ENCODE data around the gene MTARC2. TPM values are rescaled to one million over a fixed set of nuclear protein-coding genes. Genes with fewer than 3 reads are reported as not detected.

MTARC2 gene
- total and polyA plus RNA-seq, 2 of the 4 experiments (the other 2 are of a cell fraction) = 0.36 to 2.6 TPM

GRCh38 chr1:220717800-220718640, 30.1 kb upstream of the MTARC2 start:
- no TSS peak for BruUV-seq (replicated peaks)
- Histone ChIP-seq H3K27me3 (ENCODE audit: control insufficient read depth, insufficient read depth, low read length) (no peaks in the 10 kb centered on the region; the same call in 1 of the 2 replicates), H2BK20ac (ENCODE audit: low read depth, low read length) (no peak overlapping the region), H3K4me1 (ENCODE audit: control insufficient read depth, insufficient read depth, low read length) (no peaks in the 10 kb centered on the region), H2BK5ac (ENCODE audit: low read depth, low read length, poor library complexity, severe bottlenecking) (no peak overlapping the region), H3K4me2 (ENCODE audit: low read depth, low read length) (no peak overlapping the region), H3K4ac (ENCODE audit: low read depth, low read length) (no peak overlapping the region), H3K79me1 (ENCODE audit: low read depth in 1 of 2, low read length in 2 of 2) (no peaks in the 10 kb centered on the region), H3K9ac (ENCODE audit: low read depth, low read length) (no peak overlapping the region), H4K5ac (ENCODE audit: low read depth, low read length) (no peak overlapping the region), H3K9me1 (ENCODE audit: insufficient read depth, low read length) (no peaks in the 10 kb centered on the region), H2AK9ac (replicated peaks; ENCODE audit: low read depth, low read length, poor library complexity) (no peak overlapping the region), H2AFZ (replicated peaks; ENCODE audit: low read length, poor library complexity) (no peak overlapping the region), H2BK15ac (ENCODE audit: low read depth, low read length) (no peak overlapping the region), H3K4me3 (ENCODE audit: insufficient read depth, low read depth, low read length) (no peak overlapping the region), H3K56ac (ENCODE audit: extremely low read depth, insufficient read depth, low read length) (no peak overlapping the region), H3K27ac (ENCODE audit: insufficient read depth, low read length) (no peak overlapping the region), H4K20me1 (ENCODE audit: insufficient read depth, low read length) (no peaks in the 10 kb centered on the region), H3K18ac (ENCODE audit: low read depth, low read length) (no peak overlapping the region), H3K36me3 (ENCODE audit: control insufficient read depth, insufficient read depth, low read length) (no peaks in the 10 kb centered on the region), H3K9me3 (ENCODE audit: control insufficient read depth, insufficient read depth, low read length) (peaks cover 1% of the 10 kb centered on the region; the same call in 1 of the 2 replicates), H3K23ac (ENCODE audit: low read depth, low read length) (no peak overlapping the region), H2AK5ac (ENCODE audit: low read depth, low read length) (no peak overlapping the region), H4K8ac (ENCODE audit: low read depth in 2 of 2, low read length in 2 of 2) (no peak overlapping the region), H4K91ac (ENCODE audit: insufficient read depth, low read depth, low read length) (no peak overlapping the region), H2BK120ac (ENCODE audit: low read depth, low read length) (no peak overlapping the region), H3K14ac (replicated peaks; ENCODE audit: low read depth, low read length) (no peak overlapping the region)
- CTCF ChIA-PET = interaction anchor here (1.6 kb wide), 1 partner anchor 16 kb away, joined by 8 read pairs; no protein-coding TSS in a partner anchor
- DNase-seq = no peak
- in situ Hi-C loops (cut with MboI; ENCODE audit: low sequenced_read_pairs) (no loop called here), intact Hi-C loops (cut with micrococcal nuclease) (no loop called here), dilution Hi-C loops (cut with HindIII; ENCODE audit: low sequenced_read_pairs, unreplicated experiment) (no loop called here)
- WGBS, 2 experiments (ENCODE audit: extremely low coverage in 2 of 2, insufficient read length in 1 of 2) = 78% methylated on average over 11 of the region's 20 CpGs; no CpG with 5 or more reads in 1 of the 2 experiments
- ATAC-seq (ENCODE audit: low read depth) = no peak
- POLR2A ChIA-PET (ENCODE audit: unreplicated experiment) = no interaction called here
- TF ChIP-seq CEBPB (IDR thresholded peaks at IDR 0.05; ENCODE audit: low read depth, low read length) (no peak), USF2 (IDR thresholded peaks at IDR 0.05; ENCODE audit: low read depth, low read length) (no peak), MAZ (IDR thresholded peaks at IDR 0.05; ENCODE audit: borderline replicate concordance, low read depth, low read length) (no peak), NFE2L2 (IDR thresholded peaks at IDR 0.05; ENCODE audit: low read depth, low read length) (no peak), RAD21 (IDR thresholded peaks at IDR 0.05; ENCODE audit: low read length) (no peak), RCOR1 (IDR thresholded peaks at IDR 0.05; ENCODE audit: insufficient replicate concordance, low read length) (no peak), POLR2A (IDR thresholded peaks at IDR 0.05; ENCODE audit: low read depth, low read length) (no peak), CHD1 (IDR thresholded peaks at IDR 0.05; ENCODE audit: low read depth, low read length) (no peak), MAFK (IDR thresholded peaks at IDR 0.05; ENCODE audit: low read depth, low read length) (no peak), BHLHE40 (IDR thresholded peaks at IDR 0.05; ENCODE audit: low read depth, low read length) (no peak), SMC3 (IDR thresholded peaks at IDR 0.05; ENCODE audit: low read depth, low read length) (no peak), CTCF (conservative IDR thresholded peaks at IDR 0.05; ENCODE audit: low read depth, low read length) (no peak), RFX5 (IDR thresholded peaks at IDR 0.05; ENCODE audit: low read depth, low read length) (no peak), ELK1 (IDR thresholded peaks at IDR 0.05; ENCODE audit: borderline replicate concordance, low read depth, low read length) (no peak), MXI1 (IDR thresholded peaks at IDR 0.05; ENCODE audit: borderline replicate concordance, low read depth, low read length) (no peak)
